Hindlimb muscle (tissue), 1 donor: ENCODE data around the gene SMDT1. TPM values are rescaled to one million over a fixed set of nuclear protein-coding genes. Genes with fewer than 3 reads are reported as not detected.
"Not testable (repeated sequence)": the region's sequence is repeated elsewhere in the genome, so short reads cannot be mapped to it uniquely, and the experiment has no call there.

Source experiments
- DNase-seq: peaks from one replicate; pipeline ENCODE4 v3.0.0-alpha.2; 2013
- polyA plus RNA-seq: library from polyadenylated mRNA; unstranded; fragments of 120-200 nt; gene quantifications from one replicate; pipeline ENCODE4 v1.2.1, GENCODE V29; 2013; ENCODE audit not compliant: insufficient read length

The SMDT1 gene
- polyA plus RNA-seq, 1 donor, result 75.1 TPM

DNA sequence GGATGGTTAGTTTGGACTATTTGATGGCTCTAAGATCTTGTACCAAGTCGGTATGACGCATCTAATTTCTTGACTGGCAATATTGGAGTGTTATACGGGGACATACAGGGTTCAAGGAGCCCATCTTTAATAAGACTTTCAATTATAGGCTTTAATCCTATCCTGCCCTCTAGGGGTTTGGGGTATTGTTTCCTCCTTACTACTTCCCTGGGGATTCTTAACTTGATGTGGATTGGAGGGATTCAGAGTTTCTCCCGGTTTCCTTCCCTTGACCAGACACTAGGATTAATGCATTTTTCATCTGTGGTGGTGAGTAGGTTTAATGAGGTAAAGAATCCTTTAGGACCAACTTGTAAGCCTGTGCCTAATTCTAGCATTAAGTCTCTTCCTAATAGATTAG is 32.3 kb downstream of the SMDT1 start:
- DNase-seq, result no peak

GRCh38 chr22:42112793-42113192 is 33.3 kb downstream of the SMDT1 start:
- not testable (repeated sequence) for DNase-seq

DNA sequence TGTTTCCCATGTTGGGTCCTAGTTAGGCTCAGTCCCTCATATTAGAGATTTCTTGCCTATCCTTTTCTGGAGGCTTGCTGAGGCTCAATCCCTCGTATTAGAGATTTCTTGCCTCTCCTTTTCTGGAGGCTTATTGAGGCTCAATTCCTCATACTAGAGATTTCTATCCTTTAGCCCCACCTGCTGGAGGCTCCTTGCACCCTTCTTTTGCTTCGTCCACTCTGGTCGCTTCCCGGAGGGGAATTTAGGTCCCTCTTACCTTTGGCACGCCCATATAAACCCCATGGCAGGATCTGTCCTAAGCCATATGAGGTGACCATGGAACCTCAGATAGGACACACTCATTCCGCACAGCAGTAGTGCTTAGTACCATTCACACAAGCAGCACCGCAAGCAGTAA is 35.2 kb downstream of the SMDT1 start:
- no peak for DNase-seq

DNA sequence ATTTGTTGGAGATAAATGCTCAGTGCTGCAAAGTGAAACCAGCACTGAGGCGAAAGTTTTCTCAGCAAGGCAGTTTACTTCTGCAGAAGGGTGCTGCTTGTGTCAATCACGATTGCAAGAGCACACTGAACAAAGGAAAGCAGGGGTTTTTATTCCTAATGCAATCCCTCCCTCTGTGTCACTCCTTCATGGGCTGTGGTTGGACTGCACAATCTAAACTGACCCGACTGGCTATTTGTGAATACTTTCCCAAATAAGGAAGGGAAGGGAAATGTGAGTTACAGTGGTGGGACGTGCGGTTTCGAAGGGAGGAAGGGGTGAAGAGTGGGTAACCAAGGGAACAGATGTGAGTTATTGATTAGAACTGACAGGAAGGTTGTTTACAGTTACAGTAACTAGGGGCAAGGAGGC is 35.9 kb downstream of the SMDT1 start:
- DNase-seq, result not testable (repeated sequence)

DNA sequence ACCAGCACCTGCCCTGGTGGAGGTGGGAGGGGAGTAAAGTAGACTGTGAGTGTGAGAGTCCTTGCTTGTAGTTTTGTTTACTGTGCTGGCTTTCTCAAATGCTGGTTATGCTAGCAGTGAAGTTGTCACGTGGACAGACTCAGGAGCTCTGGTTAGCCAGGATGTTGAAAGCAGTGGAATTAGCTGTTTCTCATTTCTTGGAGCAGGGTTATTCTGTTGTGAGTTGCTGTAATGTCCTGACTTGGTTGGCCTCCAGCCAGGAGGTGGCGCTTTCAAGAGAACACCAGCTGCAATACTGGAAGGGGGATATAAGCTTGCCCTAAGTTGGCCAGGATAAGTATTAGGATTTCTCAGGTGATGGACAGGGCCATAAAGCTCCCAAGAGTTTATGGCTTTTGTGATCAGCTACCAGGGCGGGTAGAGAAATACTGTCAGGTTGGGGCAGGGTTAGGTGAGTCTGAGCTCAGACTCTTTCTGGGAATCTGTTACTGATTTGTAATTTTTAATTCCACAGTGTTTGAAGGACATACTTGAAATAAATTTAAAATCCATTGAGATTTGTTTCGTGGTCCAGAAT is 37.4 kb downstream of the SMDT1 start:
- DNase-seq, result no peak

GRCh38 chr22:42120231-42121021 is 40.9 kb downstream of the SMDT1 start:
- not testable (repeated sequence) for DNase-seq

- DNase-seq, result not testable (repeated sequence)
Measured at GRCh38 chr22:42123529-42123928, 44.0 kb downstream of the SMDT1 start.

- DNase-seq, result no peak
Measured at GRCh38 chr22:42127606-42128005, 48.1 kb downstream of the SMDT1 start.

DNA sequence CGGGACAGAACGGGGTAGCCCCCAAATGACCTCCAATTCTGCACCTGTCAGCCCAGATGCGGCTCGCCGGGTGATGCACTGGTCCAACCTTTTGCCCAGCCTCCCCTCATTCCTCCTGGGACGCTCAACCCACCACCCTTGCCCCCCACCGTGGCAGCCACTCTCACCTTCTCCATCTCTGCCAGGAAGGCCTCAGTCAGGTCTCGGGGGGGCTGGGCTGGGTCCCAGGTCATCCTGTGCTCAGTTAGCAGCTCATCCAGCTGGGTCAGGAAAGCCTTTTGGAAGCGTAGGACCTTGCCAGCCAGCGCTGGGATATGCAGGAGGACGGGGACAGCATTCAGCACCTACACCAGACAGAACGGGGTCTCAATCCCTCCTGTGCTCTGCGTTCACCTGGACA is 48.5 kb downstream of the SMDT1 start:
- not testable (repeated sequence) for DNase-seq

DNA sequence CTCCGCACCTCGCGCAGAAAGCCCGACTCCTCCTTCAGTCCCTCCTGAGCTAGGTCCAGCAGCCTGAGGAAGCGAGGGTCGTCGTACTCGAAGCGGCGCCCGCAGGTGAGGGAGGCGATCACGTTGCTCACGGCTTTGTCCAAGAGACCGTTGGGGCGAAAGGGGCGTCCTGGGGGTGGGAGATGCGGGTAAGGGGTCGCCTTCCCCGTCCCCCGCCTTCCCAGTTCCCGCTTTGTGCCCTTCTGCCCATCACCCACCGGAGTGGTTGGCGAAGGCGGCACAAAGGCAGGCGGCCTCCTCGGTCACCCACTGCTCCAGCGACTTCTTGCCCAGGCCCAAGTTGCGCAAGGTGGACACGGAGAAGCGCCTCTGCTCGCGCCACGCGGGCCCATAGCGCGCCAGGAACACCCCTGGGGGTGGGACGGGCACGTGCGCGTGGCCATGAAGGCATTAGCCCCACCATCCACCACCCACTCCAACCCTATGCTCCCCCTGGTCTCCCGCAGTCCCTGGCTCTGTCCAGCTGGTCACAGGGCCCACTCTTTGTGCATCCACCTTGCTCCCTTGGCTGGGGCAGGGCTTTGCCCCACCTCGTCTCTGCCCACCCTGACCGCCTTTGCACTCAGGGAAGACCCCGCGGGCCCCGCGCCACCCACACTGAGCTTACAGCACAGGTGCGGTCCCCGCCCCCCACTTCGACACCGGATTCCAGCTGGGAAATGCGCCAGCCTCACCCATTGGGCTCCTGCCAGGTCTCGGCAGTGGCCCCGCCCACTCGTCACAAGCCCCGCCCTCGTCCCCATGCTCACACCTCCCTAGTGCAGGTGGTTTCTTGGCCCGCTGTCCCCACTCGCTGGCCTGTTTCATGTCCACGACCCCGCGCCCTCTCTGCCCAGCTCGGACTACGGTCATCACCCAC is 49.5 kb downstream of the SMDT1 start:
- DNase-seq, result not testable (repeated sequence)

- not testable (repeated sequence) for DNase-seq
Measured at GRCh38 chr22:42130182-42130581, 50.7 kb downstream of the SMDT1 start.

DNA sequence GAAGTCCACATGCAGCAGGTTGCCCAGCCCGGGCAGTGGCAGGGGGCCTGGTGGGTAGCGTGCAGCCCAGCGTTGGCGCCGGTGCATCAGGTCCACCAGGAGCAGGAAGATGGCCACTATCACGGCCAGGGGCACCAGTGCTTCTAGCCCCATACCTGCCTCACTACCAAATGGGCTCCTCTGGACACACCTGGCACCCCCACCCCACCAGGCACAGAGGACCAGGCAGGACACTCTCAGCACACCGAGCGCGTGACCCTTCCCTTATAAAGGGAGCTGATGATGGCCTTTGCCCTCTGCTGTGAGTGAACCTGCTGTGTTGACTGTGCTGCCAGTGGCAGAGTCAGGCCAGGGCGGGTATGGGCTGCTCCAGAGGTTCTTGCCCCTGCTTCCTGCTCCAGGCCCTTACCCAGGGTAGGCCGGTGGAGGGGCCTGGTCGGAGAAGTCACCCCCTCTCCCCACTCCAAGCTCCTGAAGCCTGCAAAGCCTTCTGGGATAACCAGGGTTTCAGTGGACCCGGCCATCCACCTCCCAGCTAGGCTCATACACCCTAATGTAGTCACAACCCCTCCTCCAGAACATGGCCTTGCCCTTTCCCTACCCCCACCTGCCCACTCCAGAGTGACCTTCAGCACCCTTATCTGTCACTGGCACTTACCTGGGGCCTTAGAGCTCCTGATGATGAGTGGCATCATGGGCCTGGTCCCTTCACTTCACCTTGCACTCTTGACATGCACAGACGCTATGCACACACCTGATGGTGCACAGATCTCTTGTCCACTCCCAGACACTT is 51.3 kb downstream of the SMDT1 start, which contains the start of gene CYP2D6:
Gene CYP2D6, minus strand, starts transcription at position 172 of the 793 bp plus-strand sequence. Its CDS starts 19 bp downstream, at position 153.
- DNase-seq, result not testable (repeated sequence)

DNA sequence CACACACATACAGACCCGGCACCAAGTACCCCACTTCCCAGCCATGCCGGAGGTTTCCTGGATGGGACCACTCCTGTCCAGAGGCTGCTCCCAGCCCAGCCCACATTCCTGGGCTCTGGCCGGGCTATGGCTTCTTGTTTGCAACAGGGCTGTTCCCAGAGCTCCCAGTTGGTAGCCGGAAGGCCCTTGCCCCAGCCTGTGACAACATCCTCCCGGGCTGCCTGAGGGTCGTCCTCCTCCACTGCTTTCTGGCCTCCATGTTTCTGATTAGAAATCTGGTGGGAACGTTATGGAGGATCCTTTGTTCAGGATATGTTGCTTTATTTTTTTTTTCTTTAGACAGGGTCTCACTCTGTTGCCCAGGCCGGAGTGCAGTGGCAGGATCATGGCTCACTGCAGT is 52.1 kb downstream of the SMDT1 start:
- DNase-seq, result no peak

GRCh38 chr22:42132457-42132856 is 53.0 kb downstream of the SMDT1 start:
- DNase-seq, result no peak

Other genes with a start within 250 kb of the SMDT1 start
- gene SREBF2, start 246.6 kb upstream of the SMDT1 start, polyA plus RNA-seq, result 83.4 TPM
- 1.1 TPM for gene SHISA8, start 164.6 kb upstream of the SMDT1 start, polyA plus RNA-seq
- gene TNFRSF13C, start 152.9 kb upstream of the SMDT1 start, polyA plus RNA-seq, result 1.5 TPM
- 5.6 TPM for gene CENPM, start 132.5 kb upstream of the SMDT1 start, polyA plus RNA-seq
- 0.63 TPM for gene SEPTIN3, start 110.3 kb upstream of the SMDT1 start, polyA plus RNA-seq
- gene WBP2NL, start 80.9 kb upstream of the SMDT1 start, polyA plus RNA-seq, result 1.1 TPM
- gene NAGA, start 8.9 kb upstream of the SMDT1 start, polyA plus RNA-seq, result 19.9 TPM
- gene PHETA2, start 5.5 kb upstream of the SMDT1 start, polyA plus RNA-seq, result 17.9 TPM
- 75.3 TPM for gene NDUFA6, start 11.1 kb downstream of the SMDT1 start, polyA plus RNA-seq
- 1.4 TPM for gene CYP2D6, start 51.1 kb downstream of the SMDT1 start, polyA plus RNA-seq
- gene TCF20, start 191.0 kb downstream of the SMDT1 start, polyA plus RNA-seq, result 10.3 TPM